Breast epithelium (tissue), 3 donors: ENCODE data around the gene GPM6B.

Experiments
- POLR2A ChIP-seq: fragments of 450-650 bp; IDR thresholded peaks from one replicate; pipeline ENCODE4 v1.6.1; 2016; ENCODE audit warnings: antibody characterized with exemption, mild to moderate bottlenecking, moderate library complexity
- POLR2AphosphoS5 ChIP-seq, 3 donors: sonication (generic); formaldehyde crosslinking; IDR thresholded peaks; one replicate each; pipeline ENCODE4 v1.6.1; 2017; ENCODE audit warnings: antibody characterized with exemption in 3 of 3
- TF ChIP-seq, protein P1 (sequence below), 3 donors: fragments of 450-650 bp; IDR thresholded peaks; one replicate each; pipeline ENCODE4 v1.5.1; 2016 to 2017; ENCODE audit warnings: antibody characterized with exemption in 3 of 3, mild to moderate bottlenecking in 3 of 3, moderate library complexity in 3 of 3

DNA sequence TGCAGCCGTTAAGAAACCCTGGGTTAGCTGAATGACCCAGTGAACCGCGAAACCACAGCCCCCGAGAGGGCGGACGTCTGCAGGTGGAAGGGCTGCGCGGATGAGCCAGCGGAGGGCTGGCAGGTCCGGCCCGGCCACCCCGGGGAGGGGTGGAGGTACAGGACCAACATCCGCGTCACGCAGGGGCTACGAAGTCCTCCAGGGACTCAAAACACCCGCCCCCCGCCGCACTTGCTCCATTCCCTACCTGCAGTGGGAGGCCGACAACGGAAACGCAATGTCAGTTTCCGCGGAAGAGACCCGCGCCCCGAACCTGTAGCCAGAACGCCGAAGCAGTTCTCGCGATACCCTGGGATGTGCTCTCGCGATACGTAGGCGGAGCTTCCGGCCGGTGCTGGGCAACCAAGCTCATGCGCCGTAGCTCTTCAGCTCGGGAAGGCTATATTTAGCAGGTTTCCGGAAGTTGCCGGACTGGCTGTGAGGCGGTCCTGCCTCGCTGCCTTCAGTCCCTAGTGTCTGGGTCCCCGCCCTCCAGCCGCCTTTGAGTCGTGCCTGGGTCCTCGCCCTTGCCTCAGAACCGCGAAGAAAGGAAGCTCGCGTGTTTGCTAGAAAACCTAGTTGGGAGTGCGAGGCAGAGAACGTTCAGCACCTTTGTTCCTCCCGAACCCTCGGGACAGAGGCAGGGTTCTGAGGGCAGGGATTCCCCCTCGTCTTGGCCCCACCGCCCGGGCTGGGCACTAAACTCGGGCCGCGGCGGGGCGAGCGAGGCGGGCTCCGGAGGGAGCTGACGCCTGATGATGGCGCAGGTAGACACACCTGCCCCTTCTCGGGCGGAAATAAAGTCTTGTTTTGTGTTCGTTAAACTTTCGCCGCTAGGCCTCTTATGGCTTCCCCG, 82.4 kb downstream of the GPM6B start, which contains the start of the genes OFD1 and TRAPPC2:
- TF ChIP-seq, protein P1, sequence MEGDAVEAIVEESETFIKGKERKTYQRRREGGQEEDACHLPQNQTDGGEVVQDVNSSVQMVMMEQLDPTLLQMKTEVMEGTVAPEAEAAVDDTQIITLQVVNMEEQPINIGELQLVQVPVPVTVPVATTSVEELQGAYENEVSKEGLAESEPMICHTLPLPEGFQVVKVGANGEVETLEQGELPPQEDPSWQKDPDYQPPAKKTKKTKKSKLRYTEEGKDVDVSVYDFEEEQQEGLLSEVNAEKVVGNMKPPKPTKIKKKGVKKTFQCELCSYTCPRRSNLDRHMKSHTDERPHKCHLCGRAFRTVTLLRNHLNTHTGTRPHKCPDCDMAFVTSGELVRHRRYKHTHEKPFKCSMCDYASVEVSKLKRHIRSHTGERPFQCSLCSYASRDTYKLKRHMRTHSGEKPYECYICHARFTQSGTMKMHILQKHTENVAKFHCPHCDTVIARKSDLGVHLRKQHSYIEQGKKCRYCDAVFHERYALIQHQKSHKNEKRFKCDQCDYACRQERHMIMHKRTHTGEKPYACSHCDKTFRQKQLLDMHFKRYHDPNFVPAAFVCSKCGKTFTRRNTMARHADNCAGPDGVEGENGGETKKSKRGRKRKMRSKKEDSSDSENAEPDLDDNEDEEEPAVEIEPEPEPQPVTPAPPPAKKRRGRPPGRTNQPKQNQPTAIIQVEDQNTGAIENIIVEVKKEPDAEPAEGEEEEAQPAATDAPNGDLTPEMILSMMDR (IDR thresholded peaks at IDR 0.05) = no peak
- TF ChIP-seq POLR2AphosphoS5 (IDR thresholded peaks at IDR 0.05) (peak; percentile 84 to 98 (median 90)), POLR2A (peak; percentile 95)
